SK-N-SH treated with all-trans-retinoic acid at 6 μM for 48 hours (cell line): Measurements from ENCODE around the gene TTC28.

Source experiments
- ATAC-seq: fragments of 200-7000 bp; cut with Tn5 transposase; 3 replicates; pipeline ENCODE4 v1.9.1; 2020; ENCODE audit warnings: mild to moderate bottlenecking, moderate library complexity
- ARNTL ChIP-seq: fragments of 450-650 bp; formaldehyde crosslinking; IDR thresholded peaks from 2 replicates; pipeline ENCODE4 v1.5.0; 2020; ENCODE audit warnings: low read depth, mild to moderate bottlenecking, moderate library complexity, borderline replicate concordance
- BACH2 ChIP-seq: fragments of 250-450 bp; sonication (Bioruptor Pico); IDR thresholded peaks from 2 replicates; pipeline ENCODE4 v1.9.0; 2021; ENCODE audit warnings: mild to moderate bottlenecking, borderline replicate concordance
- CREB5 ChIP-seq: fragments of 250-450 bp; sonication (Bioruptor Pico); IDR thresholded peaks from 2 replicates; pipeline ENCODE4 v1.5.1; 2020; ENCODE audit warnings: low read depth, mild to moderate bottlenecking, moderate library complexity
- CSDC2 ChIP-seq: fragments of 250-450 bp; sonication (Bioruptor Pico); IDR thresholded peaks from 2 replicates; pipeline ENCODE4 v1.5.0; 2020; ENCODE audit warnings: mild to moderate bottlenecking, moderate library complexity
- ESRRG ChIP-seq: fragments of 250-450 bp; sonication (Bioruptor Pico); IDR thresholded peaks from 2 replicates; pipeline ENCODE4 v1.6.1; 2021; ENCODE audit warnings: mild to moderate bottlenecking
- GLIS3 ChIP-seq: fragments of 250-450 bp; sonication (Bioruptor Pico); IDR thresholded peaks from 2 replicates; pipeline ENCODE4 v1.5.0; 2020; ENCODE audit warnings: mild to moderate bottlenecking, moderate library complexity
- ISL1 ChIP-seq: fragments of 250-450 bp; sonication (Bioruptor Pico); IDR thresholded peaks from 2 replicates; pipeline ENCODE4 v2.1.2; 2022; ENCODE audit warnings: mild to moderate bottlenecking, moderate library complexity
- OSR1 ChIP-seq: fragments of 250-450 bp; sonication (Bioruptor Pico); IDR thresholded peaks from 2 replicates; pipeline ENCODE4 v1.8.0; 2022; ENCODE audit warnings: moderate library complexity, mild to moderate bottlenecking, inconsistent platforms
- PPARA ChIP-seq: fragments of 250-450 bp; sonication (Bioruptor Pico); IDR thresholded peaks from 2 replicates; pipeline ENCODE4 v1.5.0; 2020; ENCODE audit warnings: mild to moderate bottlenecking, borderline replicate concordance
- RARB ChIP-seq: fragments of 250-450 bp; sonication (Bioruptor Pico); IDR thresholded peaks from 2 replicates; pipeline ENCODE4 v1.8.0; 2021; ENCODE audit warnings: mild to moderate bottlenecking, moderate library complexity
- SNAI2 ChIP-seq: fragments of 250-450 bp; sonication (Bioruptor Pico); IDR thresholded peaks from 2 replicates; pipeline ENCODE4 v1.5.0; 2020; ENCODE audit warnings: mild to moderate bottlenecking, moderate library complexity
- TCF4 ChIP-seq: fragments of 250-450 bp; sonication (Bioruptor Pico); IDR thresholded peaks from 2 replicates; pipeline ENCODE4 v1.8.0; 2021; ENCODE audit warnings: mild to moderate bottlenecking, moderate library complexity, borderline replicate concordance
- TOX ChIP-seq: fragments of 250-450 bp; sonication (Bioruptor Pico); IDR thresholded peaks from 2 replicates; pipeline ENCODE4 v1.8.0; 2021; ENCODE audit warnings: mild to moderate bottlenecking, moderate library complexity, borderline replicate concordance
- TSHZ2 ChIP-seq: fragments of 250-450 bp; sonication (Bioruptor Pico); IDR thresholded peaks from 2 replicates; pipeline ENCODE4 v1.5.0; 2020; ENCODE audit warnings: mild to moderate bottlenecking, moderate library complexity
- ZC3H10 ChIP-seq: fragments of 250-450 bp; sonication (Bioruptor Pico); IDR thresholded peaks from 2 replicates; pipeline ENCODE4 v1.5.1; 2021; ENCODE audit warnings: mild to moderate bottlenecking, moderate library complexity
- ZFP3 ChIP-seq: fragments of 250-450 bp; sonication (Bioruptor Pico); IDR thresholded peaks from 2 replicates; pipeline ENCODE4 v1.5.0; 2020; ENCODE audit warnings: mild to moderate bottlenecking, moderate library complexity
- ZFP30 ChIP-seq: fragments of 450-650 bp; formaldehyde crosslinking; IDR thresholded peaks from 2 replicates; pipeline ENCODE4 v1.5.0; 2022; ENCODE audit warnings: mild to moderate bottlenecking, moderate library complexity
- ZNF565 ChIP-seq: fragments of 450-650 bp; formaldehyde crosslinking; conservative IDR thresholded peaks from 2 replicates; pipeline ENCODE4 v1.5.0; 2020; ENCODE audit warnings: low read depth, mild to moderate bottlenecking, moderate library complexity
- ZNF70 ChIP-seq: fragments of 450-650 bp; formaldehyde crosslinking; IDR thresholded peaks from 2 replicates; pipeline ENCODE4 v1.5.0; 2020; ENCODE audit warnings: mild to moderate bottlenecking, moderate library complexity
- ZNF8 ChIP-seq: fragments of 450-650 bp; formaldehyde crosslinking; IDR thresholded peaks from 2 replicates; pipeline ENCODE4 v1.5.0; 2020; ENCODE audit warnings: mild to moderate bottlenecking, moderate library complexity
- TF ChIP-seq, protein P1 (sequence below): fragments of 250-450 bp; sonication (Bioruptor Pico); IDR thresholded peaks from 2 replicates; pipeline ENCODE4 v1.5.1; 2021; ENCODE audit warnings: mild to moderate bottlenecking, moderate library complexity
- TF ChIP-seq, protein P2 (sequence below): fragments of 250-450 bp; sonication (Bioruptor Pico); IDR thresholded peaks from 2 replicates; pipeline ENCODE4 v1.8.0; 2021; ENCODE audit warnings: low read depth, mild to moderate bottlenecking, moderate library complexity, borderline replicate concordance

The TTC28 gene

DNA sequence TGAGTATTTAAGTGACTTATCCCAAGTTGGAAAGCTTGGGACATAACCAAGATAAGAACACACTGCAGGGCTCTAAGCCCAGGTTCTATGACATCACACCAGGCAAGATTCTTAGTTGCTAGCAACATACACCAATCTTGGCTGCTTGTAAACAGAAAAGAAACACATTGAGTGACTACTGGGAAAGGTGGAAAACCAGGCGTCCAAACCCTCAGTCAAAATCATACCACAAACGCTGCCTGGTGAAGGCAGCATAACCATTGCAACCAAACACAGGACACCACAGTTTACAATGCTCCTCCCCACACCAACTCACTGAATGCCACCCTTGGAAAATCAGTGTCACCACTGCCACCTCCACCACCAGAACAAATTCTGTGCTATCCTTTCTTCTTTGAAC lies 379.9 kb downstream of the TTC28 start:
- no peak for ATAC-seq
- no peak for TF ChIP-seq TSHZ2 (CRISPR knock-in tag)
- no peak for TF ChIP-seq PPARA (CRISPR knock-in tag)
- TF ChIP-seq ARNTL (CRISPR knock-in tag) = no peak
- no peak for TF ChIP-seq CSDC2
- TF ChIP-seq ESRRG (CRISPR knock-in tag) = no peak
- TF ChIP-seq TOX (CRISPR knock-in tag) = no peak
- no peak for TF ChIP-seq OSR1 (CRISPR knock-in tag)
- TF ChIP-seq ZFP30 (CRISPR knock-in tag) = no peak
- TF ChIP-seq, protein P1, sequence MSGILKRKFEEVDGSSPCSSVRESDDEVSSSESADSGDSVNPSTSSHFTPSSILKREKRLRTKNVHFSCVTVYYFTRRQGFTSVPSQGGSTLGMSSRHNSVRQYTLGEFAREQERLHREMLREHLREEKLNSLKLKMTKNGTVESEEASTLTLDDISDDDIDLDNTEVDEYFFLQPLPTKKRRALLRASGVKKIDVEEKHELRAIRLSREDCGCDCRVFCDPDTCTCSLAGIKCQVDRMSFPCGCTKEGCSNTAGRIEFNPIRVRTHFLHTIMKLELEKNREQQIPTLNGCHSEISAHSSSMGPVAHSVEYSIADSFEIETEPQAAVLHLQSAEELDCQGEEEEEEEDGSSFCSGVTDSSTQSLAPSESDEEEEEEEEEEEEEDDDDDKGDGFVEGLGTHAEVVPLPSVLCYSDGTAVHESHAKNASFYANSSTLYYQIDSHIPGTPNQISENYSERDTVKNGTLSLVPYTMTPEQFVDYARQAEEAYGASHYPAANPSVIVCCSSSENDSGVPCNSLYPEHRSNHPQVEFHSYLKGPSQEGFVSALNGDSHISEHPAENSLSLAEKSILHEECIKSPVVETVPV (CRISPR knock-in tag) = no peak
- no peak for TF ChIP-seq CREB5
- TF ChIP-seq ZNF8 (CRISPR knock-in tag) = no peak
- no peak for TF ChIP-seq ZNF565 (CRISPR knock-in tag)
- TF ChIP-seq TCF4 (CRISPR knock-in tag) = no peak
- no peak for TF ChIP-seq BACH2
- TF ChIP-seq ZNF70 (CRISPR knock-in tag) = no peak

DNA sequence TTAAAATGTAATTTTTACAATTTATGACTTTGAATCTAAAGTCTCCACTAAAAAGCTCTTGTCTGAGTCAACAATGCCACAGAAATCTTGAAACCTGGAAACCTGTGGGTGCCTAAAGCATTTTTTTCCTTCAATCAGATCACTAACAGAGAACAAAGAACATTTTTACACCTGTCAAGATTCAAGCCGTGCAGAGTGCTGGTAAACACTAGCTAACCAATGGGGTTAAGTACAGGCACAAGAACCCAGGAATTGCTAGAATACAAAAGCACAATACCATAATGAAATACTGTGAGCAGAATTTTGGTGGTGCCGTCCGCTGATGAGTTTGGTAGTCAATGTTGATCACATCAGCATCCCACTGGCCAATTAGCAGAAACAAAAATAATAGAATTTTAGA lies 380.3 kb downstream of the TTC28 start:
- no peak for ATAC-seq
- TF ChIP-seq, protein P1 (CRISPR knock-in tag) = no peak
- TF ChIP-seq ISL1 (CRISPR knock-in tag) = no peak
- no peak for TF ChIP-seq ZC3H10 (CRISPR knock-in tag)

GRCh38 chr22:28297504-28297903 lies 382.1 kb downstream of the TTC28 start:
- ATAC-seq = no peak
- TF ChIP-seq ZNF70 (CRISPR knock-in tag) = no peak
- TF ChIP-seq OSR1 (CRISPR knock-in tag) = no peak
- TF ChIP-seq BACH2 = no peak
- no peak for TF ChIP-seq ZNF565 (CRISPR knock-in tag)
- no peak for TF ChIP-seq TSHZ2 (CRISPR knock-in tag)
- no peak for TF ChIP-seq PPARA (CRISPR knock-in tag)
- TF ChIP-seq ZC3H10 (CRISPR knock-in tag) = no peak
- no peak for TF ChIP-seq TCF4 (CRISPR knock-in tag)
- no peak for TF ChIP-seq SNAI2
- TF ChIP-seq, protein P1 (CRISPR knock-in tag) = no peak
- TF ChIP-seq ESRRG (CRISPR knock-in tag) = no peak
- TF ChIP-seq ARNTL (CRISPR knock-in tag) = no peak
- no peak for TF ChIP-seq RARB (CRISPR knock-in tag)
- no peak for TF ChIP-seq ZFP3
- no peak for TF ChIP-seq ISL1 (CRISPR knock-in tag)
- no peak for TF ChIP-seq GLIS3
- TF ChIP-seq, protein P2, sequence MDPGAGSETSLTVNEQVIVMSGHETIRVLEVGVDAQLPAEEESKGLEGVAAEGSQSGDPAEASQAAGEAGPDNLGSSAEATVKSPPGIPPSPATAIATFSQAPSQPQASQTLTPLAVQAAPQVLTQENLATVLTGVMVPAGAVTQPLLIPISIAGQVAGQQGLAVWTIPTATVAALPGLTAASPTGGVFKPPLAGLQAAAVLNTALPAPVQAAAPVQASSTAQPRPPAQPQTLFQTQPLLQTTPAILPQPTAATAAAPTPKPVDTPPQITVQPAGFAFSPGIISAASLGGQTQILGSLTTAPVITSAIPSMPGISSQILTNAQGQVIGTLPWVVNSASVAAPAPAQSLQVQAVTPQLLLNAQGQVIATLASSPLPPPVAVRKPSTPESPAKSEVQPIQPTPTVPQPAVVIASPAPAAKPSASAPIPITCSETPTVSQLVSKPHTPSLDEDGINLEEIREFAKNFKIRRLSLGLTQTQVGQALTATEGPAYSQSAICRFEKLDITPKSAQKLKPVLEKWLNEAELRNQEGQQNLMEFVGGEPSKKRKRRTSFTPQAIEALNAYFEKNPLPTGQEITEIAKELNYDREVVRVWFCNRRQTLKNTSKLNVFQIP (CRISPR knock-in tag) = no peak
- no peak for TF ChIP-seq TOX (CRISPR knock-in tag)
- no peak for TF ChIP-seq CREB5
